GM21825 (cell line): ENCODE measurements around the gene RPL29.

ENCODE experiments used
- ATAC-seq: cut with Tn5 transposase; IDR thresholded peaks from one replicate; pipeline ENCODE4 v1.9.1; 2021; ENCODE audit warnings: mild to moderate bottlenecking, moderate library complexity; ENCODE audit not compliant: unreplicated experiment

The RPL29 gene

GRCh38 chr3:51983578-51984268 lies 12.0 kb downstream of the RPL29 start:
- ATAC-seq = no peak

DNA sequence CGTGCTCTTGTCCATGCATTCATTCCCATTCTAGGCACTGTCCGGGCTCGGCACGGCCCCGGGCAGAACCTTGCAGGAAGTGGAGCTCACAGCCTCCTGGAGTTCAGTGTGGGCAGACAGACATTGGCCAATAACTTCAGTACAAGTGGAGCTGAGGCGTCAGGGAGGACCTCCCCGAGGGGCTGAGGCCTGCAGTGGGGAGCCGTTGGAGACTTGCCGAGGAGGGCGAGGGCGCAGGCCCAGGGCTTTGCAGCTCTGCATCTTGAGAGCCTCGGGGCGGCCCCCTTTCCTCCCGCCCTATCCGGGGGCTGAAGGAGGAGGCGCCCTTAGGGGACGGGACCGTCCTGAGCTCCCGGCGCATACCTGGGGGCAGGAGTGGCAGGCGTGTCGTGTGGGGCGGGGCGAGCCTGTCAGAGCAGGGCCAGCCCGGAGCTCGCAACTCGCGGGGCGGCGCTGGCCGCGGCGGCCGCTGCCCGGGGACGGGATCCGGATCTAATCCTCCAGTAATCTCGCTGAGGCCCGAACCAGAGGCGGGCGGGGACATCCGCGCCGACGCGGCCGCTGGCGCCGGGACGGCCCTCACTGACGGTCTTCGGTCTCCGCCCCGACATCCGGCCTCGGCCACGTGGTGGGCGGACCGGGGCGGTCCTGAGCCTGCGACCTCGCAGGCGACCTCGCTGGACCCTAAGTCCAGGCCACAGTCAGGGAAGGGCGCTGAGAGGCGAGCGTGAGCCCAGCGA lies 12.7 kb downstream of the RPL29 start, which contains the start of gene ACY1:
Gene ACY1, plus strand, starts transcription at position 698 of the 740 bp plus-strand sequence. CDS start 530 bp downstream, outside the sequence.
- ATAC-seq = peak; percentile 70

GRCh38 chr3:51982352-51982837 lies 13.3 kb downstream of the RPL29 start:
- peak; percentile 48 for ATAC-seq

DNA sequence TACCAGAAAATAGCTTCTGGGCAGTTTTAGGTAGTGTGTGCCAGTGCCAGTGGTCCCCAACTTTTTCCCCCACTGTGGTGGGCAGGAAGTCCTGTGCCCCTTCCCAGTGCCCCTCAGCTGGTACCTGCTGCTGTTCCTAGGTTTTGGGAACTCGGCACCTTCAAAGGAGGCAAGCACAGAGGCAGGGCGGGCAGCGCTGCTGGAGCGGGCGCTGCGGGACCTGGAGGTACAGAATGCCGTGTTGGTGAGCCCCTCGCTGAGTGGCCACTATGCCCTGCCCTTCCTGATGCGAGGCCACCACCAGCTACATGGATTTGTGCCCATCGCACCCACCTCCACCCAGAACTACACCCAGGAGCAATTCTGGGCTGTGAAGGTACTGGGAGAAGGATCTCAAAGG lies 15.4 kb downstream of the RPL29 start:
- ATAC-seq = no peak

DNA sequence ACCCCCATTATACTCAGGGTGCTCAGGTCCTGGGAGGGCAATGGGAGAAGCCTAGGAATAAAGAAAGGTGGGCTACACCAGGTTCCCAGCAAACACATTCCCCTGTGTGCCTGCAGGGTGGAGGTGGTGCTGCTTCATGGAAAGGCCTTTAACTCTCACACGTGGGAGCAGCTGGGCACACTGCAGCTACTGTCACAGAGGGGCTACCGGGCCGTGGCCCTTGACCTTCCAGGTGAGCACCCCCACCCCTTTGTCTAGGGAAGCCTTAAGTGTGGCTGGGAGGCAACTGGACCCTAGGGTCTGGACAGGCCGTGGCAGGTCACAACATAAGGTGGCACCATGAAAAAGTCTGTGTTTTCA lies 17.6 kb downstream of the RPL29 start:
- no peak for ATAC-seq

DNA sequence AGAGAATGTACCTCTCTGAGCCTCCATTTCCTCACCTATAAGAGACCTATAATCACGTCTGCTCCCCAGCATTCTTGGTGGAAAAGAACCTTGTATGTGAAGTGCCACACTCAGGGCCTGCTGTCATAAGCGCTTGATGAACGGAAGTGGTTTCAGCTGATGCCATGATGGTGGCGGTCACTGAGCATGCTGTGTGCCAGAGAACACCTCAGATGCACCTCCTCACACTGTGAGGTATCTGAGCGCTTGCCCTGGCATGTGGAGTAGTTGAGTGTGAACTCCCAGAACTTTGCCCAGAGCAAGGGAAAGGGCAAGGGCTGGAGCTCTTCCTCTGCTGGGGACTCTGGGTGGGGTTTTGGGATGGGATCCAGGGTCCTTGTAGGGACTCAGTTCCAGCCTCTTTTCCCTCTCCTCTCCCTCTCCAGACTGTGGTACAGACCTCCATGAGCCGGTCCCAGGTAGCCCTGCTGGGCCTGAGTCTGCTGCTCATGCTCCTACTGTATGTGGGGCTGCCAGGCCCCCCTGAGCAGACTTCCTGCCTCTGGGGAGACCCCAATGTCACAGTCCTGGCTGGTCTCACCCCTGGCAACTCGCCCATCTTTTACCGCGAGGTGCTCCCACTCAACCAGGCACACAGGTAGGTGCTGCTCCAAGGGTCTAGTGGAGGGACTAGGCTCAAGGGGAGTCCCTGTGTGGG lies 18.1 kb downstream of the RPL29 start:
- no peak for ATAC-seq

DNA sequence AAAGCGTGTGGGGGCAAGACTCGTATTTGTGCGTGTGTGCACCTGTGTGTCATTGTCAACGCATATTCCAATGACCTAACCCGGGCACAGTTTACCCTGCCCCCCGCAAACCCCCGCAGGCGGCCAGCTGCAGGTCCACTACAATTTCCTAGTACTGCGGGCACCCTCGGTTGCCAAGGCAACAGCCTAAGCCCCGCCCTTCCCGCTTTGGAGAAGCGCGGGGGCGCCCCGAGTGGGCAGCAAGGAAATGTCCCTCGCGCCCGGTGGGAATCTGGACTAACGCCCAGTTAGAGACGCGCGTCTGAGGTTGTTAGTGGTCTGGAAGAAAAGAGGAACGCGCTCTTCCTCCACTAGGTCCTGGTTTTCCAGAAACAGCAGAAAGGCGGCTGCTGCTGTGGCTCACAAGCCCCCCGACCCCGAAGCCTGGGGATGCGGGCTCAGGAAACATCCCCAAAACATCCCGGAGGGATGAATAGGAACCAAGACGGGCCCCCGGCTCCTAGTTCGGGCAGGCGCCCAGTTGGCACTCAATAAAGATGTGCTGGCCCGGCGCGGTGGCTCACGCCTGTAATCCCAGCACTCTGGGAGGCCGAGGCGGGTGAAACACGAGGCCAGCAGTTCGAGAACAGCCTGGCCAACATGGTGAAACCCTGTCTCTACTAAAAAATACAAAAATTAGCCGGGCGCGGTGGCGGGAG lies 19.7 kb downstream of the RPL29 start:
- ATAC-seq = no peak

DNA sequence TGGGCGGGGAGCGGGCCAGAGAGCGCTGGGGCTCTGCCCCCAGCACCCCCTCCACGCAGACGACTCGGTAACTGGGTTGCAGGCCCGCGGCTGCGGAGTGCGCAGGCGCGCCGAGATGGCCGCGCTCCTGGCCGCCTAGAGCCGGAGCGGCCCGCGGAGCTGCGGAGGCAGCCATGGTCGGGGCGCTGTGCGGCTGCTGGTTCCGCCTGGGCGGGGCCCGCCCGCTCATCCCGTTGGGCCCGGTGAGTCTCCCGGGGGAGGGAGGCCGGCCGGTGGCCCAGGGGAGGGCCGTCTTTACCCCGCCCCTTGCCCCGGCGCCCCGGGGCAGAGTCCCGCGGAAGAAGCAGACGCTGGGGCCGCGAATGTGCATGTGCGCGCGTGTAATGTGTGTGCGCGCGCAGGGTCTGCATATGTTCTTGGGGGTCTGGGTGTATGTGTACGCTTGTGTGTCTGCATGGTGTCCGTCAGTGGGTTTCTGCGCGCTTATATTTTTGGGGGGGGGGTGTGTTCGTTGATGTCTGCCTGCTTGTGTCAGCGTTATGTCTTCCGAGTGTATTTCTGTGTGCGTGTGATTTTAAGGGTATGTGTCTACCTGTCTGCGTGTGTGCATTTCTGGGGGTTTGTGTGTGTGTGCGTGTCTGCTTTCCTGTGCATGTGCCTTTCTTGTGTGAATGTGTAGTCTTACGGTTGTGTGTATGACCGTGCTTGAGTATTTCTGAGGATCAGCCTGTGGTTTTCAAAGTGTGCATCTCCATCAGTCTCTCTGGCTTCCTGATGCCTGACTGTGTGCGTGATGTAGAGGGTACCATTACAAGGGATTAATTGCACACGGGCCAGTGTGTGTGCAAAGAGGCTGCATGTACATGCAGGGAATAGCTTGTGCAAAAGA lies 20.5 kb downstream of the RPL29 start, which contains the start of gene ABHD14A:
Gene ABHD14A, plus strand, starts transcription at position 102 of the 889 bp plus-strand sequence. Its CDS starts 72 bp downstream, at position 174.
- peak; percentile 58 for ATAC-seq

- ATAC-seq = peak; percentile 6
These were observed 21.3 kb downstream of the RPL29 start for GRCh38 chr3:51974277-51974962.

DNA sequence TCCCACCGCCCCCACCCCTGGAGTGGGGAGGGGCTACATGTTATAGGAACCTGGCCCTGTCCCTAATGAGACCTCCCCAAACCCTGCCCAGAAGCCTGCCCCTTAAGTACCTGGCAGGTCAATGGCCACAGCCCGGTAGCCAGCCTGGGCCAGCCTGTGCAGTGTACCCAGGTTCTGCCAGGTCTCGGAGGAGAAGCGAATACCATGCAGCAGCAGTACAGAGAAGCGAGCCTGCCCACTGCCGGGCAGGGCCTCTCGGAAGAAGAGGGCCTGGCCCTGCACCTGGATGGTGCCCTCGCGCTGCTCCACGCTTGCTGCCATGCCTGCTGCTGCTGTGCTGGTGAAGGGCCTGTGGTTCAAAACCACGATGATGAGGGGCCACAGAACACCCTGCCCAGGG lies 24.3 kb downstream of the RPL29 start:
- no peak for ATAC-seq

DNA sequence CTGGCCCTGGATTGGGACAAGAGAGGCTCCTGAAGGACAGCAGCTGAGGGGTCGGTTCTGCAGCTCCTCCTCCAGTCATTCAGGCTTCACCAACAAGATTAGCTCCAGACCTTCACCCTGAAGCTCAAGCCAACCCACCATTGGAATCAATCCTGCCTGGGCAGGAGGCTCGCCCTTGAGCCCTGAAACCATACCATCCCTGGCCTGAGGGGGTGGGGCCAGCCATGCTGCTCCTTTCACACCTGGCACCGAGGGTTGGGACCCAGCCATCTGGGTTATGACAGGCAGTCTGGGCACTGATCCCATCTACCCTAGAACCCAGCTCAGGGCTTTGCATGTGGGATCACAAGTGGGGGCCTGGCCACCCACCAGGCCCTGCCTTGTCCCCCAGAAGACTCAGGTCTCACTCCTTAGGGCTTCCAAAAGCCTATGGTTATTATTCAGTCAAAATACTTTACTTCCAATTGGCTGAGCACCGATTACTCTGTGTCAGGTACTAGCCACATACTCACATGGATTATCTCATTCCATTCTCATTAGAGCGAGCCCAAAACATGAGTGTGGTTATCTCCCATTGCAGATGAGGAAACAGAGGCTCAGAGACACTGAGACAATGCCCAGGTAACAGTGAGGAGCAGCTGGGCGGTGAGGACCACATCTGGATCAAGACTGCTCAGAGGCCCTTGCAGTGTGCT lies 24.9 kb downstream of the RPL29 start:
- ATAC-seq = no peak

DNA sequence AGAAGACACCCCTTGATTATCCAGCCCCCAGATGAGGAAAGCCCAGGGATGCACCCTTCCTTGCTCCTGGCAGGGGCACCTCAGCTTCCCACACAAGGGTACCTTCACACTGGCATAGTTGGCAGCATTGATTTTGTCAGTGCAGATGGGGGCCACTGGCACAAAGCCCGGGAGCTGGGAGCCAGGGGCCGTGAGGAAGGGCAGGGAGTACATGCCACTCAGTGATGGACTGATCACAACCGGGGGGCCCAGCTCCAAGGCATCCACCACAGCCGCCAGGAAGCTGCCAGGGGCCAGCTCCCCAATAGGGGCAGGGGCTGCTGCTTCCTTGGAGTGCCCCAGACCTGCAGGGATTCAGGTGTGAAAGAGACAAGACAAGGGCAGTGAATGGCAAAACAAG lies 25.9 kb downstream of the RPL29 start:
- ATAC-seq = no peak

GRCh38 chr3:51968883-51969678 lies 26.6 kb downstream of the RPL29 start:
- no peak for ATAC-seq

- ATAC-seq = no peak
These were observed 27.4 kb downstream of the RPL29 start for GRCh38 chr3:51968170-51968775.

DNA sequence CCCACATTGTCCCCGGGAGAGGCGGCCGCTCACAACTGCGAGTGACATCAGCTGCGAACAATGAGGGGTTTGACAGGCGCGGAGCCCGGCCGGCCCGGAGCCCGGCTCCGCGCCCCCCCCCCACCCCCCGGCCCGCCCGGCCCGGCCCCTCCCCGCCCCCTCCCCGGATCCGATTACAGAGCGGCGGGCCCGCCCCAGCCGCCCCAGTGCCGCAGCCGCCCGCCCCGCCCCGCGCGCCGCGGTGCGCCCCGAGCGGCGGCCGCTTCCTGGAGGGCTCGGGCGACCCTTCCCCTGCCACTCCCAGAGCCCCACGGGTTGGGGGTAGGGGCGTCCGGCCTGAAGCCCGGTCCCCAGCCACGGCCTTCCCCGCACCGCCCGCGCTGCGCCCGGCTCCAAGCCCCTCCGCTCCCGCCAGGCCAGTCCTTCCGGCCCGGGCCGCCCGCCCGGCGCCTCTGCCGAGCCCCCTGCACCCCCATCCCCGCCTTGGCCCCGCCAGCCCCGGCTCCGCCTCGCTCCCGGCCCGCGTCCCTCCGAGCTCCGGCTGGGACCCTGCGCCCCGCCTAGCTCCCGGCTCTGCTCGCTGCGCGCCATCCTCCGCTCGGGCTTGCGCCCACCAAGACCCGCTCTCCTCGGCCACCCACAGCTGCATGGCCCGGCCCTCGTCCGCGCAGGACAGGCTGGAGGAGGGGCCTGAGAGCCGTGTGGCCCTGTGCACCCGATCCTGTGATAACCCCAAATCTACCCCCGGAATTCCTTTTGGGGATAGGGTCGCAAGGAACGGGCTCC lies 28.1 kb downstream of the RPL29 start, which contains the start of gene PCBP4:
Gene PCBP4, minus strand, starts transcription at position 71 of the 786 bp plus-strand sequence. CDS start 6,214 bp downstream, outside the sequence.
- ATAC-seq = peak; percentile 41

DNA sequence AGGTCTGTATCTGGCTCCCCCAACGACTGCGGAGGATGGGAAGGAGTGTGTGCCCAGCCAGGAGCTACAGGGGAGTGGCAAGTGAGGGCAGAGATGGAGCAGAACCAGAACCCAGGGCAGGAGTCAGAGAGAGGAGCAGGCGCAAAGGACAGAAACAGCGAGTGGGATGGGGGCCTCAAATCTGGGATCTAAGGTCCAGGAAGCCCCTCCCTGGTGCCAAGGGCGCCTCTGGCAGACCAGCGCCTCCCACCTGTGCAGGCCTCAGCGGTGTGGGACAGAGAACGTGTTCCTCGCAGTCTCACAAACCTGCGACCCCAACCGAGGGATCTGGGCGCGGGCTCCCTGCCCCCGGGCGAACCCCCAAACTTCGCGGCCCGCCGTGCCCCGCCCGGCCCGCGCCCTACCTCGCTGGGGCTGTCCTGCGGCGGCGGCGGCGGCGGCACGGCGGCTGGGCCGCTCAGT lies 28.7 kb downstream of the RPL29 start:
- ATAC-seq = no peak
